T follicular helper cell (primary cell): Measurements from ENCODE around the gene GPR162.

Source experiments
- DNase-seq: peaks from one replicate; pipeline ENCODE4 v3.0.0-alpha.2; 2020; ENCODE audit warnings: low read depth

Gene GPR162

GRCh38 chr12:6787309-6787708, 34.3 kb upstream of the GPR162 start:
- no peak for DNase-seq

- DNase-seq: peak; percentile 62
Observed at GRCh38 chr12:6788972-6789924, 32.4 kb upstream of the GPR162 start, which contains the start of gene CD4. CD4 (plus strand) TSS chr12:6789528; CDS start chr12:6800139, 10,611 bp downstream.

GRCh38 chr12:6790496-6791150, 31.0 kb upstream of the GPR162 start:
- peak; percentile 27 for DNase-seq

- no peak for DNase-seq
Observed at GRCh38 chr12:6791931-6792520, 29.6 kb upstream of the GPR162 start.

- peak; percentile 39 for DNase-seq
Observed at GRCh38 chr12:6792522-6793201, 29.0 kb upstream of the GPR162 start.

GRCh38 chr12:6795088-6795487, 26.5 kb upstream of the GPR162 start:
- DNase-seq: no peak

GRCh38 chr12:6796576-6796975, 25.0 kb upstream of the GPR162 start:
- no peak for DNase-seq

- no peak for DNase-seq
Observed at GRCh38 chr12:6799147-6799546, 22.5 kb upstream of the GPR162 start.

GRCh38 chr12:6807170-6807569, 14.5 kb upstream of the GPR162 start:
- DNase-seq: no peak

- DNase-seq: no peak
Observed at GRCh38 chr12:6809056-6809455, 12.6 kb upstream of the GPR162 start.

- DNase-seq: no peak
Observed at GRCh38 chr12:6810758-6811157, 10.9 kb upstream of the GPR162 start.

GRCh38 chr12:6813363-6813762, 8.3 kb upstream of the GPR162 start:
- DNase-seq: no peak

- no peak for DNase-seq
Observed at GRCh38 chr12:6816598-6816997, 5.0 kb upstream of the GPR162 start.

- DNase-seq: no peak
Observed at GRCh38 chr12:6817098-6817497, 4.5 kb upstream of the GPR162 start.

GRCh38 chr12:6817662-6818157, 3.9 kb upstream of the GPR162 start:
- no peak for DNase-seq

GRCh38 chr12:6818222-6818621, 3.4 kb upstream of the GPR162 start:
- DNase-seq: no peak

GRCh38 chr12:6818645-6819044, 3.0 kb upstream of the GPR162 start:
- DNase-seq: no peak

GRCh38 chr12:6819106-6820030, 2.3 kb upstream of the GPR162 start:
- DNase-seq: no peak

GRCh38 chr12:6820166-6820565, 1.5 kb upstream of the GPR162 start:
- DNase-seq: no peak

- DNase-seq: no peak
Observed at GRCh38 chr12:6822426-6823135, 960 bp downstream of the GPR162 start.
